Sigmoid colon (tissue), 4 donors: ENCODE measurements around the gene IQSEC3.

Source experiments
- CTCF ChIP-seq, 4 experiments: fragments of 450-650 bp in 3 of 4; fragments of 200-600 bp in 1 of 4; IDR thresholded peaks; one replicate each; pipeline ENCODE4 v1.5.1; 2016 to 2019; ENCODE audit warnings: antibody characterized with exemption in 4 of 4, mild to moderate bottlenecking in 3 of 4, moderate library complexity in 2 of 4
- EP300 ChIP-seq, 4 donors: sonication (generic); formaldehyde crosslinking; IDR thresholded peaks; one replicate each; pipeline ENCODE4 v1.6.1; 2017; ENCODE audit warnings: antibody characterized with exemption in 4 of 4
- POLR2A ChIP-seq, 2 donors: fragments of 450-650 bp; IDR thresholded peaks; one replicate each; pipeline ENCODE4 v1.6.1; 2016; ENCODE audit warnings: antibody characterized with exemption in 2 of 2, mild to moderate bottlenecking in 2 of 2, moderate library complexity in 2 of 2
- POLR2AphosphoS5 ChIP-seq, 4 donors: sonication (generic); formaldehyde crosslinking; IDR thresholded peaks; one replicate each; pipeline ENCODE4 v1.6.1; 2017; ENCODE audit warnings: antibody characterized with exemption in 4 of 4

DNA sequence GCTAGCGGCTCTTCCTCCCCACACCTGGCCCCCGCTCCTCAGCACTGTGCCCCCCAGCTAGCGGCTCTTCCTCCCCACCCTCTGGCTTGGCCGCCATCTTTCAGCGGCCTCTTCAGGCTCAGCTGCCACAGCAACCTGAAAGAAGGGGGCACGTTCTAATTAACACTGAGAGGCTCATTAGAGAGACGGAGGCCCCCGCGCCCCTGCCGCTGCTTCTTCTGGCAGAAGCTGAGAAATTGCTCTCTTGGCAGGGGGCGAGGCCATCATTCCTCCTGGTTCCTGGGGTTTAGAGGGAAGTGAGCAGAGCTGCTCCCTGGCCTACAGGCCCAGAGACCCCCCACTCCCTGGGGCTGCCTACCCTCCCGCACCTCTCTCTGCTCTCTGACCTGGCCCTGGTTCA, 64.4 kb downstream of the IQSEC3 start:
- TF ChIP-seq CTCF (IDR thresholded peaks at IDR 0.05) (no peak), POLR2AphosphoS5 (IDR thresholded peaks at IDR 0.05) (no peak), EP300 (IDR thresholded peaks at IDR 0.05) (no peak), POLR2A (IDR thresholded peaks at IDR 0.05) (no peak)
